Measurements from ENCODE around the gene PTK7.

PTK7 gene

DNA sequence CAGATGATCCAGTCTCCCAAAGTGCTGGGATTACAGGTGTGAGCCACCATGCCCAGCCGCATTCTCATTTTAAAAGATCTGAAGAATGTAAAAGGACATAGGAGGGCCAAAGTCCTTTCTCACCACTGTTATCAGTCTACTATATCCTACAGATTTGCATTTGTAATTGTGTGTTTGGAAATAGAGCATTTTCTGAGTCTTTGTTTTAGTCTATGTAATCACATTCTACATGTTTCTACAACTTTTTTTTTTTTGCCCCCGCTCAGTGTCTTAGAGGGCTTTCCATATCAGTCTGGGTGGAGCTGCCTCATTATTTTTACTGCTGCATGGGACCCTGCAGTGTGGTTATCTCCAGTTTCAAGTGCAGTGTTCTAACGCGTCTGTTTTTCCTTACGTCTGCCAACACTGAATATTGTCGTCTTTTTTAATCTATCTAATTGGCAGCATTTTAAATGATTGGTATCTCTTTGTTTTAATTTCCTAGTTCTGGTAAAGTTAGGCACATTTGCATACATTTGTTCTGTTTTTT is 113.7 kb downstream of the PTK7 start:
- Histone ChIP-seq H3K4me3 (ENCODE audit: low read length) (no peak overlapping the region), H3K4me1 (ENCODE audit: insufficient read depth, low read length) (no peaks in the 10 kb centered on the region), H3K9ac (ENCODE audit: low read depth, low read length) (no peak overlapping the region), H3K9me3 (ENCODE audit: insufficient read depth, low read depth, low read length) (no peaks in the 10 kb centered on the region), H3K27me3 (ENCODE audit: insufficient read depth, low read length) (no peaks in the 10 kb centered on the region), H3K36me3 (ENCODE audit: insufficient read depth, low read depth, low read length) (peaks cover 7% of the 10 kb centered on the region; the same call in 1 of the 2 replicates), H3K27ac (ENCODE audit: low read length) (no peak overlapping the region)

DNA sequence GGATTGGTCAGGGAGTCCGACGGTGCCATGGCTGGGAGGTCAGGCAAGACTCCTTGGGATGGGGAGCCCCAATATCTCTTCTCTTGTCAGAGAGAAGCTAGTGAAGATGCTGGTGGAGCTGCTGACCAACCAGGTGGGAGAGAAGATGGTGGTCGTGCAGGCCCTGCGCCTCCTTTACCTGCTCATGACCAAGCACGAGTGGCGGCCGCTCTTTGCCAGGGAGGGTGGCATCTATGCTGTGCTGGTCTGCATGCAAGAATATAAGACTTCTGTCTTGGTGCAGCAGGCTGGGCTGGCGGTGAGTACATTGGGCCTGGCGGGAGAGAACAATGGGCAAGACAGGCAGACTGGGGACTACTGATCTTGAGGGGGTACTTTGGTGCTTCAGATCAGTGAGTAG is 116.8 kb downstream of the PTK7 start:
- Histone ChIP-seq H3K27ac (ENCODE audit: low read length) (no peak overlapping the region), H3K9ac (ENCODE audit: low read depth, low read length) (no peak overlapping the region), H3K27me3 (ENCODE audit: insufficient read depth, low read length) (no peaks in the 10 kb centered on the region), H3K36me3 (ENCODE audit: insufficient read depth, low read depth, low read length) (no peaks in the 10 kb centered on the region), H3K9me3 (ENCODE audit: insufficient read depth, low read depth, low read length) (no peaks in the 10 kb centered on the region), H3K4me1 (ENCODE audit: insufficient read depth, low read length) (no peaks in the 10 kb centered on the region), H3K4me3 (ENCODE audit: low read length) (no peak overlapping the region)

DNA sequence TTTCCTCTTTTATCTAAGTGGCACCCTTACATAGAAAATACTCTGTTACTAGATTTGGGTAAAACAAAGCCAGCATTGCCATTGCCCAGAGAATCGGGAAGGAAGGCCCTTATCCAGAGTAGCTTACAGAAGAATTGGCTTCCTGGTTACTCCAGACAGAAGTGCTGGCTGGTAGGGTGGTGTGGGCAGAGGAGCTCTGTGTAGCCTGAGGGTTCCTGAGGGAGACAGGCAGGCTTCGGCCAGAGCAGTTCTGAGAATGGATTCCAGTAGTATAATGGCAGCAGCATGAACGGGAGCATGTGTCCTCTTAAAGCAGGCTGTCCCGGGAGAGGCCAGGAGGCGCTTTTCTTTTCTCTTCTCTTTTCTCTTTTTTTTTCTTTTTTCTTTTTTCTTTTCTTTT is 117.8 kb downstream of the PTK7 start:
- Histone ChIP-seq H3K4me1 (ENCODE audit: insufficient read depth, low read length) (no peaks in the 10 kb centered on the region), H3K9me3 (ENCODE audit: insufficient read depth, low read depth, low read length) (no peaks in the 10 kb centered on the region), H3K36me3 (ENCODE audit: insufficient read depth, low read depth, low read length) (no peaks in the 10 kb centered on the region), H3K9ac (ENCODE audit: low read depth, low read length) (no peak overlapping the region), H3K4me3 (ENCODE audit: low read length) (no peak overlapping the region), H3K27ac (ENCODE audit: low read length) (no peak overlapping the region), H3K27me3 (ENCODE audit: insufficient read depth, low read length) (no peaks in the 10 kb centered on the region)

DNA sequence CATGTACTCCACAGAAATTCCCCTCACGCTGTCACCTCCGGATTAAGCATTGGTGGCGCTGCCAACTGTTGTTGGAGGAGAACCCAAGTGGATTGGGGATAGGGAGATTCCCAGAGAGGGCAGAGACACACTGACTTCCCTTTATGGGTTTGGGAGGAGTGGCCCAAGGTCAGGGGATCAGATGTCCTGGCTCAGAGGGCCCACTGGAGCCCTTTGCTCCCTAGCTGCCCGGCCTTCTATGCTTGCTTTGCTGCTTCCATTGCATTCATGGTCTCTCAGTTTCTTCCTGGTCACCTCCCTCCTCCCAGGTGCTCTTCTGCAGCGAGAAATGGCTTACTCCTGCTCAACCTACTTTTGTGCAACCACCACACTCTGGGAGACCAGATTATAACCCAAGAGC is 120.2 kb downstream of the PTK7 start:
- no peak overlapping the region for H3K9ac ChIP-seq (ENCODE audit: low read depth, low read length)
- H3K4me1 ChIP-seq (ENCODE audit: insufficient read depth, low read length) = no peaks in the 10 kb centered on the region
- H3K9me3 ChIP-seq (ENCODE audit: insufficient read depth, low read depth, low read length) = no peaks in the 10 kb centered on the region
- no peaks in the 10 kb centered on the region for H3K27me3 ChIP-seq (ENCODE audit: insufficient read depth, low read length)
- H3K4me3 ChIP-seq (ENCODE audit: low read length) = no peak overlapping the region
- no peak overlapping the region for H3K27ac ChIP-seq (ENCODE audit: low read length)
- no peaks in the 10 kb centered on the region for H3K36me3 ChIP-seq (ENCODE audit: insufficient read depth, low read depth, low read length)

DNA sequence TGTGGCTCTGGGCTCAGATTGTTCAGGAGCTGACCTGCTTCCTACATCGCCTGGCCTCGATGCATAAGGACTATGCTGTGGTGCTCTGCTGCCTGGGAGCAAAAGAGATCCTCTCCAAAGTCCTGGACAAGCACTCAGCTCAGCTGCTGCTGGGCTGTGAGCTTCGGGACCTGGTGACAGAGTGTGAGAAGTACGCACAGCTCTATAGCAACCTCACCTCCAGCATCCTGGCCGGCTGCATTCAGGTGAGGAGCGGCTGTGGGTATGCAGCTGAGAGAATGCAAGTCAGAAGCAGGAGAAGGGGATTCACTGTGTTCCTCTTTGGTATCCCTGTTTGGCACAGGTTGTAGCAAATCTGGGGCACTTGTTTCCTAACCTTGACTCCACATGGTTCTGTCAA is 123.8 kb downstream of the PTK7 start:
- Histone ChIP-seq H3K36me3 (ENCODE audit: insufficient read depth, low read depth, low read length) (no peaks in the 10 kb centered on the region), H3K4me3 (ENCODE audit: low read length) (no peak overlapping the region), H3K9me3 (ENCODE audit: insufficient read depth, low read depth, low read length) (no peaks in the 10 kb centered on the region), H3K27ac (ENCODE audit: low read length) (no peak overlapping the region), H3K4me1 (ENCODE audit: insufficient read depth, low read length) (no peaks in the 10 kb centered on the region), H3K9ac (ENCODE audit: low read depth, low read length) (no peak overlapping the region), H3K27me3 (ENCODE audit: insufficient read depth, low read length) (no peaks in the 10 kb centered on the region)

DNA sequence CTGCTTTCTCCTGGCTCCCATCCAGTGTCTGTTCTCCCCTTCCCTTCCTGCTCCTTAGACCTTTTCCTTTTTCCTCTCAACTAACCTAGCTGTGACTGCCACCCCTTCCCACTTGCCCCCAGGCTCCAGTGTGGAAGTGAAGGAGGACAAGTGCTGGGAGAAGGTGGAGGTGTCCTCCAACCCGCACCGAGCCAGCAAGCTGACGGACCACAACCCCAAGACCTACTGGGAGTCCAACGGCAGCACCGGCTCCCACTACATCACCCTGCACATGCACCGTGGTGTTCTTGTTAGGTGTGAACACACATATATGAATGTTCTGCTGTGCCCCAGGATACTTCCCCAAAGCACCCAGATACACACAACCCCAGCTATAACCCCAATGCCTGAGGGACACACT is 124.4 kb downstream of the PTK7 start:
- Histone ChIP-seq H3K9ac (ENCODE audit: low read depth, low read length) (no peak overlapping the region), H3K9me3 (ENCODE audit: insufficient read depth, low read depth, low read length) (no peaks in the 10 kb centered on the region), H3K27ac (ENCODE audit: low read length) (no peak overlapping the region), H3K36me3 (ENCODE audit: insufficient read depth, low read depth, low read length) (no peaks in the 10 kb centered on the region), H3K4me1 (ENCODE audit: insufficient read depth, low read length) (no peaks in the 10 kb centered on the region), H3K4me3 (ENCODE audit: low read length) (no peak overlapping the region), H3K27me3 (ENCODE audit: insufficient read depth, low read length) (no peaks in the 10 kb centered on the region)

DNA sequence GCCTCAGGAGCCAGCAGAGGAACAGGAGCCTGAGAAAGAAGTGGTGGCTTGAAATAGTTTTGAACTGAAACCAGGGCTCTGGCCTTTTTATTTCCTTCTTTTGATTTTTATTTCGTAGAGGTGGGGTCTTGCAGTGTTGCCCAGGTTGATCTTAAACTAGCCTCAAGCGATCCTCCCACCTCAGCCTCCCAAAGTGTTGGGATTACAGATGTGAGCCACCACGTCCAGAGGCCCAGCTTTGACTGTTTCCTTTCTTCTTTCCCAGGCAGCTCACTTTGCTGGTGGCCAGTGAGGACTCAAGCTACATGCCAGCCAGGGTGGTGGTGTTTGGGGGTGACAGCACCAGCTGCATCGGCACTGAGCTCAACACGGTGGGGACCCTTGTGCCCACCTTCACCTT is 126.3 kb downstream of the PTK7 start:
- Histone ChIP-seq H3K4me3 (ENCODE audit: low read length) (no peak overlapping the region), H3K9ac (ENCODE audit: low read depth, low read length) (no peak overlapping the region), H3K27me3 (ENCODE audit: insufficient read depth, low read length) (no peaks in the 10 kb centered on the region), H3K36me3 (ENCODE audit: insufficient read depth, low read depth, low read length) (no peaks in the 10 kb centered on the region), H3K9me3 (ENCODE audit: insufficient read depth, low read depth, low read length) (no peaks in the 10 kb centered on the region), H3K4me1 (ENCODE audit: insufficient read depth, low read length) (no peaks in the 10 kb centered on the region), H3K27ac (ENCODE audit: low read length) (no peak overlapping the region)

DNA sequence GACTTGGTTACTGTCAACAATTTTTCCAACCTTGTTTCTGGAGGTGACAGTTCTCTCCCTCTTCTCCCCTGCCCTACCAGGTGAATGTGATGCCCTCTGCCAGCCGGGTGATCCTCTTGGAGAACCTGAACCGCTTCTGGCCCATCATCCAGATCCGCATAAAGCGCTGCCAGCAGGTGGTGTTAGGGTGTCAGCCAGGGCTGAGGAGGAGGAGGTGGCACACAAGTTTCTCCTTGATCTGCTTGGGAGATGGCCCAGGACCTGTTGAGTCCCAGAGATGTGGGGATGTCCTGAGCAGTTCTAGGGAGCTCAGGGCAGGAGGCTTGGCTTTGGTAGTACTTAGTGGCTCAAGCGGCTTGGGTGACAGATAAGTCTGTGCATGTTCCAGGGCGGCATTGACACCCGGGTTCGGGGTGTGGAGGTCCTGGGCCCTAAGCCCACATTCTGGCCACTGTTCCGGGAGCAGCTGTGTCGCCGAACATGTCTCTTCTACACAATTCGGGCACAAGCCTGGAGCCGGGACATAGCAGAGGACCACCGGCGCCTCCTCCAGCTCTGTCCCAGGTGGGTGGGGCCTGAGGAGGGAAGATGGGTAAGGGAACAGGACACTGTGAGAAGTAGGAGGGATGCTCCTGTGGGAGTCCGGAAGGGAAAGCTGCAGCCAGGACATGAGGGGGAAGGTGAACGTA is 127.1 kb downstream of the PTK7 start:
- H3K27ac ChIP-seq (ENCODE audit: low read length) = no peak overlapping the region
- H3K27me3 ChIP-seq (ENCODE audit: insufficient read depth, low read length) = no peaks in the 10 kb centered on the region
- H3K9me3 ChIP-seq (ENCODE audit: insufficient read depth, low read depth, low read length) = no peaks in the 10 kb centered on the region
- no peak overlapping the region for H3K4me3 ChIP-seq (ENCODE audit: low read length)
- H3K9ac ChIP-seq (ENCODE audit: low read depth, low read length) = no peak overlapping the region
- H3K36me3 ChIP-seq (ENCODE audit: insufficient read depth, low read depth, low read length) = no peaks in the 10 kb centered on the region
- no peaks in the 10 kb centered on the region for H3K4me1 ChIP-seq (ENCODE audit: insufficient read depth, low read length)

DNA sequence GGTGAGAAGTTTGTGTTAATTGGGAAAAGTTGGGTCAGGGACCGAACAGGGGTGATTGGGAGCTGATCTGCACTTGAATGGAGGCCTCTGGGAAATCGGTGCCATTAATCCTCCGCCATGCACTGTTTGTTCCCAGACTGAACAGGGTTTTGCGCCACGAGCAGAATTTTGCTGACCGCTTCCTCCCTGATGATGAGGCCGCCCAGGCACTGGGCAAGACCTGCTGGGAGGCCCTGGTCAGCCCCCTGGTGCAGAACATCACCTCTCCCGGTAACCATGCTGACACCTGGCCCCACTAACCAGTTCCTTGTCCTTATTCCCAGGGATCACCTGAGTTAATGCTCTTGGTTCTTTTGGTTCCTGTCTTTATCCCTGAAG is 127.6 kb downstream of the PTK7 start:
- Histone ChIP-seq H3K4me3 (ENCODE audit: low read length) (no peak overlapping the region), H3K27me3 (ENCODE audit: insufficient read depth, low read length) (no peaks in the 10 kb centered on the region), H3K4me1 (ENCODE audit: insufficient read depth, low read length) (no peaks in the 10 kb centered on the region), H3K9me3 (ENCODE audit: insufficient read depth, low read depth, low read length) (no peaks in the 10 kb centered on the region), H3K36me3 (ENCODE audit: insufficient read depth, low read depth, low read length) (no peaks in the 10 kb centered on the region), H3K9ac (ENCODE audit: low read depth, low read length) (no peak overlapping the region), H3K27ac (ENCODE audit: low read length) (no peak overlapping the region)

DNA sequence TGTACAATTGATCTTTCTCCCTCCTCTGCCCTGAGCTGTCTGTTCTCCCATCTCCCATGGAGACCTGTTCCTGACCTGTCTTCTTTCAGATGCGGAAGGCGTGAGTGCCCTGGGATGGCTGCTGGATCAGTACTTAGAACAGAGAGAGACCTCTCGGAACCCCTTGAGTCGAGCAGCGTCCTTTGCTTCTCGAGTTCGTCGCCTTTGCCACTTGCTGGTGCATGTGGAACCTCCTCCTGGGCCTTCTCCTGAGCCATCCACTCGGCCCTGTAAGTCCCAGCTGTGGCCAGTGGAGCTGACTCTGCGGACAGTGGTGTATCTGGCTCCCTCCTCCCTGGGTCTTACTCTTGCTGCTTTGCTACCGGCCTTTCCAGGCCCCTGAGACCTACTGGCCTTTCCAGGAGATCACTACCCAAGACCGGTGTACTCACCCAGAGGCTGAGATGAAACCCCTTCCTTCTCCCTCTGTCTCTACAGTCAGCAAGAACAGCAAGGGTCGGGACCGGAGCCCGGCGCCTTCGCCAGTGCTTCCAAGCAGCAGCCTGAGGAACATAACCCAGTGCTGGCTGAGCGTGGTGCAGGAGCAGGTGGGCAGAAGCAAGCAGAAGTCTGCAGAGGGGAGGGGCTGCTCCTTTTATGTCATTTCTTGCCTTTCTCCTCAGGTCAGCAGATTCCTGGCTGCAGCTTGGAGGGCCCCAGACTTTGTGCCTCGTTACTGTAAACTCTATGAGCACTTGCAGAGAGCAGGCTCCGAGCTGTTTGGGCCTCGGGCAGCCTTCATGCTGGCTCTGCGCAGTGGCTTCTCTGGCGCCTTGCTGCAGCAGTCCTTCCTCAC is 128.4 kb downstream of the PTK7 start:
- Histone ChIP-seq H3K4me1 (ENCODE audit: insufficient read depth, low read length) (no peaks in the 10 kb centered on the region), H3K9me3 (ENCODE audit: insufficient read depth, low read depth, low read length) (no peaks in the 10 kb centered on the region), H3K27ac (ENCODE audit: low read length) (no peak overlapping the region), H3K9ac (ENCODE audit: low read depth, low read length) (no peak overlapping the region), H3K4me3 (ENCODE audit: low read length) (no peak overlapping the region), H3K27me3 (ENCODE audit: insufficient read depth, low read length) (no peaks in the 10 kb centered on the region), H3K36me3 (ENCODE audit: insufficient read depth, low read depth, low read length) (no peaks in the 10 kb centered on the region)

DNA sequence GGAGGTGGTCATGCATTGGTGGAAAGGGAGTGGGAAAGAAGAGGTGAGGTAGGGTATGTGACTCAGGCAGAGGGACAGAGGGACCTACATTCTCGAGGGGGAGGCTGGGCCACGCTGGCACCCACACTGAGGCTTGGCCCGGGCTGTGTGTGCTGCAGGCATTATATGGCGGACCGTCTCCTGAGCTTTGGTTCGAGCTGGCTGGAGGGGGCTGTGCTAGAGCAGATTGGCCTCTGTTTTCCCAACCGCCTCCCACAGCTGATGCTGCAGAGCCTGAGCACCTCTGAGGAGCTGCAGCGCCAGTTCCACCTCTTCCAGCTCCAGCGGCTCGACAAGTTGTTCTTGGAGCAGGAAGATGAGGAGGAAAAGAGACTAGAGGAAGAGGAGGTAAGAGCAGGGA is 129.7 kb downstream of the PTK7 start:
- no peak overlapping the region for H3K4me3 ChIP-seq (ENCODE audit: low read length)
- no peak overlapping the region for H3K9ac ChIP-seq (ENCODE audit: low read depth, low read length)
- H3K4me1 ChIP-seq (ENCODE audit: insufficient read depth, low read length) = no peaks in the 10 kb centered on the region
- no peaks in the 10 kb centered on the region for H3K27me3 ChIP-seq (ENCODE audit: insufficient read depth, low read length)
- H3K36me3 ChIP-seq (ENCODE audit: insufficient read depth, low read depth, low read length) = no peaks in the 10 kb centered on the region
- H3K27ac ChIP-seq (ENCODE audit: low read length) = no peak overlapping the region
- no peaks in the 10 kb centered on the region for H3K9me3 ChIP-seq (ENCODE audit: insufficient read depth, low read depth, low read length)

DNA sequence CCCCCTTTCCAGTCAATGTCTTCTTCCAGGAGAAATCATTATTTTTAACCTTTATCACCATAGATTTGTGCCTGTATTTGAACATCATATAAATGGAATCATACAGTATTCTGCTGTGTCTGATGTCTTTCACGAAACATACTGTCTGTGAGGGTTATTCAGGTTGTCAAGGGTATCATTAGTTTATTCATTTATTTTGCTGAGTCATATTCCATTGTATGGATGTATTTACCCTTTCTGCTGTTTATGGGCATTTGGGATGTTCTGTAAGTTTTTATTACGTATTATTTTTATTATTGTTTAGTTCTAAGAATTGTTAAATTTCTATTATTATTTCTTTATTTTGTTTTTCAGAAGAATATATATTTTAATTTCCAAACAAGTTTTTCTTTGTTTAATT is 131.2 kb downstream of the PTK7 start:
- H3K9ac ChIP-seq (ENCODE audit: low read depth, low read length) = no peak overlapping the region
- no peaks in the 10 kb centered on the region for H3K27me3 ChIP-seq (ENCODE audit: insufficient read depth, low read length)
- no peaks in the 10 kb centered on the region for H3K36me3 ChIP-seq (ENCODE audit: insufficient read depth, low read depth, low read length)
- no peaks in the 10 kb centered on the region for H3K4me1 ChIP-seq (ENCODE audit: insufficient read depth, low read length)
- H3K4me3 ChIP-seq (ENCODE audit: low read length) = no peak overlapping the region
- no peak overlapping the region for H3K27ac ChIP-seq (ENCODE audit: low read length)
- no peaks in the 10 kb centered on the region for H3K9me3 ChIP-seq (ENCODE audit: insufficient read depth, low read depth, low read length)

All from iPS-20b (cell line).